Measurements from ENCODE around the gene DUSP10.

DNA sequence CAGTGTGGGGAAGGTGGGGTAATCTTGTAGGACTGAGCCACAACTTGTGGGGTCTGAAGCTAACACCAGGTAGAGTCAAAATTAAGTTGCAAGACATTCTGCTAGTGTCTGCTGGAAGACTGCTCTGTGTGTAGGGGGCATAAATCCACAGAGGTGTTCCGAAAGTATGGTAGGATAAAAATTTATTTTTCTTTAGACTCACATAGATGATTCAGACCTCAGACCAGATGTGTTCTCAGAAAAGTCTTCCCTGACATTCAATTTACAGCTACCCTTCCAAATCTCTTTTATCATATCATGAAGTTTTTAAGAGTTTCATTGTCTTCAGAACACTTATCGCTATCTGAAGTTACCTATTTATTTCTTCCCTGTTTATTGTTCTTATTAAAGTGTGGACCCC is 21.3 kb downstream of the DUSP10 start:
- TF ChIP-seq, protein P1, sequence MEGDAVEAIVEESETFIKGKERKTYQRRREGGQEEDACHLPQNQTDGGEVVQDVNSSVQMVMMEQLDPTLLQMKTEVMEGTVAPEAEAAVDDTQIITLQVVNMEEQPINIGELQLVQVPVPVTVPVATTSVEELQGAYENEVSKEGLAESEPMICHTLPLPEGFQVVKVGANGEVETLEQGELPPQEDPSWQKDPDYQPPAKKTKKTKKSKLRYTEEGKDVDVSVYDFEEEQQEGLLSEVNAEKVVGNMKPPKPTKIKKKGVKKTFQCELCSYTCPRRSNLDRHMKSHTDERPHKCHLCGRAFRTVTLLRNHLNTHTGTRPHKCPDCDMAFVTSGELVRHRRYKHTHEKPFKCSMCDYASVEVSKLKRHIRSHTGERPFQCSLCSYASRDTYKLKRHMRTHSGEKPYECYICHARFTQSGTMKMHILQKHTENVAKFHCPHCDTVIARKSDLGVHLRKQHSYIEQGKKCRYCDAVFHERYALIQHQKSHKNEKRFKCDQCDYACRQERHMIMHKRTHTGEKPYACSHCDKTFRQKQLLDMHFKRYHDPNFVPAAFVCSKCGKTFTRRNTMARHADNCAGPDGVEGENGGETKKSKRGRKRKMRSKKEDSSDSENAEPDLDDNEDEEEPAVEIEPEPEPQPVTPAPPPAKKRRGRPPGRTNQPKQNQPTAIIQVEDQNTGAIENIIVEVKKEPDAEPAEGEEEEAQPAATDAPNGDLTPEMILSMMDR (IDR thresholded peaks at IDR 0.05): no peak
- TF ChIP-seq EZH2phosphoT487 (IDR thresholded peaks at IDR 0.05): no peak
- TF ChIP-seq EZH2 (IDR thresholded peaks at IDR 0.05): no peak

Measured in neural progenitor cell (in vitro differentiated cells).